Activated CD4-positive, alpha-beta T cell treated with anti-CD3 and anti-CD28 coated beads for 36 hours (primary cell): ENCODE data around the gene SLC6A14. TPM values are rescaled to one million over a fixed set of nuclear protein-coding genes. Genes with fewer than 3 reads are reported as not detected.

Experiments
- ATAC-seq: fragments of 200-7000 bp; cut with Tn5 transposase; one replicate; pipeline ENCODE4 v1.10.0; 2021; ENCODE audit warnings: mild to moderate bottlenecking, moderate library complexity
- CTCF ChIA-PET: fragments of 350-600 bp; sonication (Branson Sonifier 250); formaldehyde crosslinking; loops from one replicate; lab custom pipeline; 2021; ENCODE audit warnings: antibody characterized with exemption; lab: Charles Lee
- POLR2A ChIA-PET: fragments of 350-600 bp; sonication (Branson Sonifier 250); formaldehyde crosslinking; loops from one replicate; lab custom pipeline; 2021; ENCODE audit warnings: antibody characterized with exemption, inconsistent platforms; lab: Charles Lee
- DNase-seq: peaks from one replicate; pipeline ENCODE4 v3.0.0-alpha.2; 2020
- H3K27ac Mint-ChIP-seq: one replicate; pipeline ENCODE4 v1.8.0; 2021; ENCODE audit warnings: mixed read lengths
- H3K27me3 Mint-ChIP-seq: one replicate; pipeline ENCODE4 v1.8.0; 2021; ENCODE audit warnings: mixed read lengths
- H3K36me3 Mint-ChIP-seq: one replicate; pipeline ENCODE4 v1.8.0; 2021; ENCODE audit warnings: low read depth, mixed read lengths
- H3K4me1 Mint-ChIP-seq: one replicate; pipeline ENCODE4 v1.8.0; 2021; ENCODE audit warnings: mixed read lengths
- H3K4me3 Mint-ChIP-seq: one replicate; pipeline ENCODE4 v1.8.0; 2021; ENCODE audit warnings: mild to moderate bottlenecking, moderate library complexity, mixed read lengths
- H3K9me3 Mint-ChIP-seq: one replicate; pipeline ENCODE4 v1.8.0; 2021; ENCODE audit warnings: low read depth, mixed read lengths
- intact Hi-C, 2 experiments: fragments of 100-400 bp; cut with DNase I in 1 of 2; cut with micrococcal nuclease in 1 of 2; formaldehyde crosslinking; loops; one replicate each; pipeline versions ENCODE4 v1.14.2 to v1.15.1; 2022 to 2024; cut with DNase I, micrococcal nuclease
- total RNA-seq, 2 experiments: library from RNA; stranded (reverse); gene quantifications; one replicate each; pipeline ENCODE4 v1.2.3, GENCODE V29; 2021

SLC6A14 gene
- total RNA-seq, 2 experiments from 2014 or later = not detected

GRCh38 chrX:116490104-116490503 lies 53.7 kb downstream of the SLC6A14 start:
- no peaks in the 10 kb centered on the region for H3K36me3 Mint-ChIP-seq
- H3K9me3 Mint-ChIP-seq = no peaks in the 10 kb centered on the region
- no peak overlapping the region for H3K27ac Mint-ChIP-seq
- no peak overlapping the region for H3K4me3 Mint-ChIP-seq
- intact Hi-C loops = loop anchor here in 1 of 2 experiments (10.0 kb wide), 1 partner anchor 1765 kb away; no protein-coding TSS in a partner anchor
- H3K27me3 Mint-ChIP-seq = no peaks in the 10 kb centered on the region
- no peaks in the 10 kb centered on the region for H3K4me1 Mint-ChIP-seq
- no peak for ATAC-seq
- ChIA-PET CTCF (no interaction called here), POLR2A (no interaction called here)
- DNase-seq = no peak

GRCh38 chrX:116493271-116493670 lies 56.9 kb downstream of the SLC6A14 start:
- intact Hi-C loops = loop anchor here in 1 of 2 experiments (10.0 kb wide), 1 partner anchor 1762 kb away; no protein-coding TSS in a partner anchor
- CTCF ChIA-PET = no interaction called here
- no peak for DNase-seq
- Mint-ChIP-seq H3K27ac (no peak overlapping the region), H3K27me3 (no peaks in the 10 kb centered on the region), H3K36me3 (no peaks in the 10 kb centered on the region), H3K9me3 (no peaks in the 10 kb centered on the region), H3K4me3 (no peak overlapping the region), H3K4me1 (no peaks in the 10 kb centered on the region)
- POLR2A ChIA-PET = no interaction called here
- ATAC-seq = no peak

- intact Hi-C loops = loop anchor here in 1 of 2 experiments (10.0 kb wide), 1 partner anchor 1755 kb away; no protein-coding TSS in a partner anchor
- ChIA-PET POLR2A (no interaction called here), CTCF (no interaction called here)
- Mint-ChIP-seq H3K36me3 (no peaks in the 10 kb centered on the region), H3K27me3 (no peaks in the 10 kb centered on the region), H3K4me3 (no peak overlapping the region), H3K27ac (no peak overlapping the region), H3K9me3 (no peaks in the 10 kb centered on the region), H3K4me1 (no peaks in the 10 kb centered on the region)
- no peak for DNase-seq
- ATAC-seq = no peak
Measured at GRCh38 chrX:116499780-116500179, 63.4 kb downstream of the SLC6A14 start.

Other genes with a start within 250 kb of the SLC6A14 start
- not detected for gene CT83, start 26.4 kb downstream of the SLC6A14 start, total RNA-seq